ENCODE measurements around the gene KDM4C.
"Not testable (repeated sequence)": the region's sequence is repeated elsewhere in the genome, so short reads cannot be mapped to it uniquely, and the experiment has no call there.

KDM4C gene

GRCh38 chr9:6764523-6764922, 6.8 kb downstream of the KDM4C start:
- no peak for DNase-seq

- DNase-seq, result no peak
Observed at GRCh38 chr9:6764950-6765349, 7.2 kb downstream of the KDM4C start.

GRCh38 chr9:6765396-6765795, 7.6 kb downstream of the KDM4C start:
- no peak for DNase-seq

- DNase-seq, result no peak
Observed at GRCh38 chr9:6766606-6767005, 8.8 kb downstream of the KDM4C start.

- not testable (repeated sequence) for DNase-seq
Observed at GRCh38 chr9:6768587-6768986, 10.8 kb downstream of the KDM4C start.

- no peak for DNase-seq
Observed at GRCh38 chr9:6771722-6772121, 13.9 kb downstream of the KDM4C start.

GRCh38 chr9:6777213-6777902, 19.6 kb downstream of the KDM4C start:
- DNase-seq, result no peak

- DNase-seq, result peak; percentile 20
Observed at GRCh38 chr9:6779417-6780241, 21.9 kb downstream of the KDM4C start.

- no peak for DNase-seq
Observed at GRCh38 chr9:6780690-6781089, 22.9 kb downstream of the KDM4C start.

GRCh38 chr9:6781476-6781875, 23.7 kb downstream of the KDM4C start:
- no peak for DNase-seq

- DNase-seq, result no peak
Observed at GRCh38 chr9:6782345-6782744, 24.6 kb downstream of the KDM4C start.

- no peak for DNase-seq
Observed at GRCh38 chr9:6782981-6783380, 25.2 kb downstream of the KDM4C start.

GRCh38 chr9:6783753-6784152, 26.0 kb downstream of the KDM4C start:
- no peak for DNase-seq

GRCh38 chr9:6785682-6786081, 27.9 kb downstream of the KDM4C start:
- DNase-seq, result no peak

GRCh38 chr9:6787793-6788161, 30.0 kb downstream of the KDM4C start:
- no peak for DNase-seq

GRCh38 chr9:6788162-6789016, 30.6 kb downstream of the KDM4C start:
- peak; percentile 32 for DNase-seq

GRCh38 chr9:6789017-6789338, 31.2 kb downstream of the KDM4C start:
- DNase-seq, result not testable (repeated sequence)

- no peak for DNase-seq
Observed at GRCh38 chr9:6790866-6791265, 33.1 kb downstream of the KDM4C start.

GRCh38 chr9:6793203-6793602, 35.4 kb downstream of the KDM4C start:
- no peak for DNase-seq

- DNase-seq, result no peak
Observed at GRCh38 chr9:6794936-6795335, 37.2 kb downstream of the KDM4C start.

GRCh38 chr9:6802926-6803325, 45.2 kb downstream of the KDM4C start:
- no peak for DNase-seq

- DNase-seq, result no peak
Observed at GRCh38 chr9:6805532-6805931, 47.8 kb downstream of the KDM4C start.

- not testable (repeated sequence) for DNase-seq
Observed at GRCh38 chr9:6806318-6806717, 48.5 kb downstream of the KDM4C start.

- not testable (repeated sequence) for DNase-seq
Observed at GRCh38 chr9:6807669-6808068, 49.9 kb downstream of the KDM4C start.
